ENCODE results near the gene PRKCB.

DNA sequence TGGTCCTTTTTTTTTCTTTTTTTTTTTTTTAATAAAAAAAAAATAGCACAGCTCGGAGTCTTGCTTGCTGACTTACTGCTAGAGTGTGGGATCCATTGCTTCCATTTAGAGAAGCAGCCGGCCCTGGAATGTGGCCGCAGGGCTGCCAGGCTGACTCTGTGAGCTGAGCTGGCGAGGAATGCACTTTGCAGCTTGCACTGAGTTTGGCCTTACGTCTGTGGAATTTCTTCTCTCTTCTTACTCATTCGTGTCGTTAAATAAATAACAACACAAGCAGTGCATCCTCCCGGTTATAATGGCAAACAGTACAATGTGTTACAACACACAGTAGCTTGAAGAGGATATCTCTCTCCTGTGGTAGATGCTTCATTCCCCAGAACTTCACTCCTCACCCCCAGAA, 69.2 kb downstream of the PRKCB start:
- TF ChIP-seq, protein P1, sequence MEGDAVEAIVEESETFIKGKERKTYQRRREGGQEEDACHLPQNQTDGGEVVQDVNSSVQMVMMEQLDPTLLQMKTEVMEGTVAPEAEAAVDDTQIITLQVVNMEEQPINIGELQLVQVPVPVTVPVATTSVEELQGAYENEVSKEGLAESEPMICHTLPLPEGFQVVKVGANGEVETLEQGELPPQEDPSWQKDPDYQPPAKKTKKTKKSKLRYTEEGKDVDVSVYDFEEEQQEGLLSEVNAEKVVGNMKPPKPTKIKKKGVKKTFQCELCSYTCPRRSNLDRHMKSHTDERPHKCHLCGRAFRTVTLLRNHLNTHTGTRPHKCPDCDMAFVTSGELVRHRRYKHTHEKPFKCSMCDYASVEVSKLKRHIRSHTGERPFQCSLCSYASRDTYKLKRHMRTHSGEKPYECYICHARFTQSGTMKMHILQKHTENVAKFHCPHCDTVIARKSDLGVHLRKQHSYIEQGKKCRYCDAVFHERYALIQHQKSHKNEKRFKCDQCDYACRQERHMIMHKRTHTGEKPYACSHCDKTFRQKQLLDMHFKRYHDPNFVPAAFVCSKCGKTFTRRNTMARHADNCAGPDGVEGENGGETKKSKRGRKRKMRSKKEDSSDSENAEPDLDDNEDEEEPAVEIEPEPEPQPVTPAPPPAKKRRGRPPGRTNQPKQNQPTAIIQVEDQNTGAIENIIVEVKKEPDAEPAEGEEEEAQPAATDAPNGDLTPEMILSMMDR (IDR thresholded peaks at IDR 0.05; ENCODE audit: insufficient read depth, low read length, poor library complexity, severe bottlenecking), result no peak
- no peak for TF ChIP-seq EZH2phosphoT487 (conservative IDR thresholded peaks at IDR 0.05; ENCODE audit: low read length)

All from SU-DHL-6 (cell line).